ENCODE results near the gene CCDC89.
"Not testable (repeated sequence)": the region's sequence is repeated elsewhere in the genome, so short reads cannot be mapped to it uniquely, and the experiment has no call there.

The CCDC89 gene

DNA sequence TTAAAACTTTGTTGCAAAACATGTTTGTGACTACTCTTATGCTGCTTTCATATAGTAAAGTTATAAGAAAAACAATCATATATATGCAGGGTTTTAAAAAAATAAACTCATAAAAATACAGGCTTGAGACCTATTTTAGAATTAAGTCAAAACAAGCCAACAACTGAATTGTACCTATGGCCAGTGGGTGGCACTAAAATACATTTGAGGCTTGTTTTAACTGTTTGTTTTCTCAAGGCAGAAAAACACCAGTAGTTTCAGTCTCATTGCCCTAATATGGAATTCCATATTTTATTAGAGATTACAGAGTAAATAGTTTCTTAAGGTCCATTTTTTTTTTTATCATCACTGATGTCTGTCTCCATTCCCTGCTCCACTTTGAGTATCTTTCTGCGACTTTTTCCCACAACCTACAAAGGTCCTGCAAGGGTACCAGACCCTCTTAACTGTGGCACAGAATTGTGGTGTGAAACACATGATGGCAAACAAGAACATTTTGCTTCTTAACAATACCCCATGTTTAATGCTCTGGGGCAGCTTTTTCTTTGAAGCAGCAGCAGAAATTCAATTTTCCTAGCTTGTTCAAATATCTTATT, 8.5 kb upstream of the CCDC89 start:
- no peak for DNase-seq (ENCODE audit: low read depth in 2 of 3, low spot score in 1 of 3)

DNA sequence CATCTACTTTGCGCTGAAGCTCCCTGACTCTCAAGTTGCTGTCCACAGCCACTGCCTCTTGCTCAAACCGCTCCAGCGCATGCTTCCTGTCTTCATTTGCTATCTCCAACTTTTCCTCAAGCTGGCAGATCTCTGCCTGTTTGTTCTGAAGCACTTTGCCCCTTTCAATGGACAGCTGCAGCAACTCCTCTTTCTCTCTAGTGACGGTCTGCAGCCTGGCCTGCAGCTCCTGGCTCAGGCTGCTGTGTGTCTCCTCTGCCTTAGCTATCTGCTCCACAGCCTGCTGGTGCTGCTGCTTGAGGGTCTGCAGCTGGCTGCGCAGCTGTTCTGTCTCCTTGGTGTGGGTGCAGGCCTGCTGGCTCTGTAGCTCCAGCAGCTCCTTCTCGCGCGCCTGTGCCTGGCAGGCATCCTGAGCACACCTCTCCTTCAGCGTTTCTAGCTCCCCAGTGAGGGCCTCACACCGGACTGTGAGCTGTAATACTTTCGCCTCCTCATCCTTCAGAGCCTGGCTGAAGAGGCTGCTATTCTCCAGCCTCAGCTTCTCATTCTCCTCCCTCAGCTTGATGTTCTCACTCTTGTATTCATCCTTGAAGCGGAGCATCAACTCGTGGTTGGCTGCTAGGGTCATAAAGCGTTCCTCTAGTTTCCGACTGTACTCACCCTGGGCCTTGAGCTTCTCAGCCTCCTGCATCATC, 723 bp downstream of the CCDC89 start:
- no peak for DNase-seq (ENCODE audit: low read depth in 2 of 3, low spot score in 1 of 3)

GRCh38 chr11:85682330-85683305, 3.4 kb downstream of the CCDC89 start:
- peak; percentile 47 to 60 (median 53) for DNase-seq (ENCODE audit: low read depth in 2 of 3, low spot score in 1 of 3)

DNA sequence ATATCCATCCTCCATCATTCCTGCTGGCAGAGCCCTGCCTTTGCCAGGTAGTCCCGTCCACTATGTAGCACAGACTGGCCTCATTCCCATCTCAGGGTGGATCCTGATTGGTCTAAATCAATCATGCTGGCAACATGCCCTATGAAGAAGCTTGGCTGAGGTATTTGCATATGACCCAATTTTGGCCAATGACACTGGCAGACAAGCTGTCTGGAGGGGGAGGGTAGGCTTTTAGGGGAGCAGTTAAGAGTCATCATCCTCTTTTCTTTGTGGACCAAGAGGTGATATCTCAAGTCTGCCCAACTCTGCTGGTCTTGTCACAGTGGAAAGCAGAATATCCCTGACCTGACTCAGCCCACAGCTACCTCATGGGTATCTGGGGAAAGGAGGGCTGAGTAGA, 5.1 kb downstream of the CCDC89 start:
- no peak for DNase-seq (ENCODE audit: low read depth in 2 of 3, low spot score in 1 of 3)

- DNase-seq (ENCODE audit: low read depth in 2 of 3, low spot score in 1 of 3) = no peak
These were observed 6.4 kb downstream of the CCDC89 start for GRCh38 chr11:85679576-85679975.

GRCh38 chr11:85673393-85673792, 12.6 kb downstream of the CCDC89 start:
- no peak for DNase-seq (ENCODE audit: low read depth in 2 of 3, low spot score in 1 of 3)

DNA sequence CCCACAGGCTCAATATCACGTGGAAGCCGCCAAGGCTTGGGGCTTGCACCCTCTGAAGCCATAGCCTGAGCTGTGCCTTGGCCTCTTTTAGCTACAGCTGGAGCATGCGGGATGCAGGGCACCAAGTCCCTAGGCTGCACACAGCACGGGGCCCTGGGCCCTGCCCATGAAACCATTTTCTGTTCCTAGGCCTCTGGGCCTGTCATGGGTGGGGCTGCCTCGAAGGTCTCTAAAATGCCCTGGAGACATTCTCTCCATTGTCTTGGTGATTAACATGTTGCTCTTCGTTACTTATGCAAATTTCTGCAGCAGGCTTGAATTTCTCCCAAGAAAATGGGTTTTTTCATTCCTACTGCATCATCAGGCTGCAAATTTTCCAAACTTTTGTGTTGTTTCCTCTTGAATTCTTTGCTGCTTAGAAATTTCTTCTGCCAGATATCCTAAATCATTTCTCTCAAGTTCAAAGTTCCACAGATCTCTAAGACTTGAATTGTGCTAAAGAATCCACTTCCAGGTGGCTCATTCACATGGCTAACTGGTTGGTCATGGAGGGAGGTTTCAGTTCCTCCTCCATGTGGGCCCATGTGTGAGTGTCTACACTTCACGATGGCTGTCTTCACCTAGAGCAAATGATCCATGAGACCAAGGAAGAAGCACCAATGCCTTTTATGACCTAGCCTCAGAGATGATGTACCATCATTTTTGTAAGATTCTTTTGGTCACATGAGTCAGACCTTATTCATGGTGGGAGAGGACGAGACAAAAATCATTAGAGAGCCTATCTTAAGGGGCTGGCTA, 13.7 kb downstream of the CCDC89 start:
- no peak for DNase-seq (ENCODE audit: low read depth in 2 of 3, low spot score in 1 of 3)

GRCh38 chr11:85670949-85671663, 14.9 kb downstream of the CCDC89 start:
- not testable (repeated sequence) for DNase-seq (ENCODE audit: low read depth in 2 of 3, low spot score in 1 of 3)

DNA sequence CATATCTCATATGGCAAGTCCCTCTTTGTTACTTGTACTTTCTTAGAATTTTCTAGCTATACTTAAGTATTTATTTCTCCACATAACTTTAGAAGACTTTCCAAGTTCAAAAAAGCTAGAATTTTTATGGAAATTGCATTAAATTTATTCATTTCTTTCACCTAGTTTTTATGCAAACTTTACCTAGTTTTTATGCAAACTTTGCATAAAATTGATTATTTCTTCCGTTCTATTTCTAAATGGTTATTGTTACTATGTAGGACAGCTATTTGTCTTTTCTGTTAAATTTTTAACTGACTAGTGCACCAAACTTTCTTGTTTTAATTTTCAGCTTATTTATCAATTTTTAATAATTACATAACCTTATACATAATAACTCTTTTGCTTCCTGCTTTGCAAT, 17.8 kb downstream of the CCDC89 start:
- DNase-seq (ENCODE audit: low read depth in 2 of 3, low spot score in 1 of 3) = no peak

GRCh38 chr11:85666687-85667086, 19.3 kb downstream of the CCDC89 start:
- no peak for DNase-seq (ENCODE audit: low read depth in 2 of 3, low spot score in 1 of 3)

DNA sequence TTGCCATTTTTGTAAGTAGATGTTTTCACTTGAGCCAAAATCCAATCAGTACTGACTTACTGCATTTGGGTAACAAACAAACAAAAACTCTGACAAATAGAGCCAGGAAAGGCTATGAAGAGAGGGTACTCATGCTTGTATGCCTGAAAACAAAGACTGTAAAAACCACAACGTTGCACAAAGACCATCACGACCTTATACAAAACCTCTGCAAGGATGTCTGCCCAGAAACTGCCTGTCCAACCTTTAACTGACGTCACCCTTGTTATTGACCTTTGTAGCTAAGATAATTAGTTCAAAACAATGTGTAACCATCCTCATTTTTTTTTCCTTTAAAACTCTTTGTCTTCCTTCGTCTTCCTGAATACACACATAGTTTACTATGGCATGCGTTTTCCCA, 20.3 kb downstream of the CCDC89 start:
- DNase-seq (ENCODE audit: low read depth in 2 of 3, low spot score in 1 of 3) = no peak

GRCh38 chr11:85664615-85665481, 21.1 kb downstream of the CCDC89 start, which contains the start of gene CREBZF:
Gene CREBZF, minus strand, starts transcription at chr11:85665129. Its CDS starts 254 bp downstream, at chr11:85664875.
- DNase-seq (ENCODE audit: low read depth in 2 of 3, low spot score in 1 of 3) = peak; percentile 93 to 95 (median 95)

- DNase-seq (ENCODE audit: low read depth in 2 of 3, low spot score in 1 of 3) = peak; percentile 77 to 83 (median 79)
These were observed 22.0 kb downstream of the CCDC89 start for GRCh38 chr11:85663753-85664614.

- DNase-seq (ENCODE audit: low read depth in 2 of 3, low spot score in 1 of 3) = no peak
These were observed 22.8 kb downstream of the CCDC89 start for GRCh38 chr11:85663080-85663752.

DNA sequence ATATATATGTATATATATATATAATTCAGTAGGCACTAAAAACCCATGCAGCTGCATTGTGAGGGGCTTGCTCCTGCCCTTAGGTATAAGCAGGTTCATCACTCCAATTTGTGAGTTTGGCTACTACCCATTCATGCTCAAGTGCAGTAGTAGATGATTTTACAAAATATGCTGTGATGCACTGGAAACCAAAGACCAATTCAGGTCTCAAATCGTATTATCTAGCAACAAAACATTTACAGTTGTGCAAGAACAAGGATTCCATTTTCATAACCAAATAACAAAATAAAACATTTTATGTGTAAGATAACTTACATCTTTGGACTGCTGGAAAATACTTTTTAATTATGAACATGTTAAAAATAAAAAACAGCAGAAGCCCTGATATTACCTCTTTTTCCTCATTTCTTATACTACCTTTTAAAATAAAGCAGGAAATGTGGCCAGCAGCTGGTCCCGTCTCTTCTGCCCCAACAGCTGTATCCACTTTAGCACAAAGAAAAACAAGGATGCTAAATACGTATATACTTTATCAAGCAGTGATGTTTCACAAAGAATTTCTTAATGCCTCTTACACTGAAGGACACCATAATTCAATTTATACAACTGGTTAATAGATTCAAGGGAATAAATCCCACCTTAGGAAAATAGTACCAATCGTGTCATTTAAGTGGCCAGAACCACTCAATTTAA, 23.9 kb downstream of the CCDC89 start:
- no peak for DNase-seq (ENCODE audit: low read depth in 2 of 3, low spot score in 1 of 3)

DNA sequence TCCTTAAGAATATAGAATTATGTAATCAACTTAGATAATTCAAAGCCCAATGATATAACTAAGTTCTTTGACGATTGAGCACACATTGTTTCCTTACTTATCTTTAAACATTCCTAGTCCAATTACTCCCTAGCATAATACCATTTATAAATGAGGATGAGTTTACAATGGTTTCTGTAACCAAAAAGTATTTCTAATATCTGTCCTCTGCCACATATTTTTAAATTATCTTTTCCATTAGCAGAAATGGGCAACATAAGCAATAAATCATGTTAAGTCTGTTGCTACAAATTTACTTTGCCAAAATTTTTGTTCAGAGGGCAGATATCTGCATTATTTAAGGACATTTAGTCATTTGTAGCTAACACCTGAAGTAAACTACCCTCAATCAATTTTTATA, 27.8 kb downstream of the CCDC89 start:
- no peak for DNase-seq (ENCODE audit: low read depth in 2 of 3, low spot score in 1 of 3)

- DNase-seq (ENCODE audit: low read depth in 2 of 3, low spot score in 1 of 3) = no peak
These were observed 29.2 kb downstream of the CCDC89 start for GRCh38 chr11:85656777-85657176.

All from stimulated activated CD4-positive, alpha-beta T cell treated with anti-CD3 and anti-CD28 coated beads, Interleukin-12 subunit alpha, Interleukin-12 subunit beta, amount 100 ng/mL, for 48 hours (primary cell).